AG04450 (cell line): ENCODE results near the gene KLF15. TPM values are rescaled to one million over a fixed set of nuclear protein-coding genes. Genes with fewer than 3 reads are reported as not detected.
"Not testable (repeated sequence)": the region's sequence is repeated elsewhere in the genome, so short reads cannot be mapped to it uniquely, and the experiment has no call there.

Experiments used
- CTCF ChIA-PET: fragments of 300-600, 350-600 bp; formaldehyde crosslinking; extraction: SDS; loops from one replicate; lab custom pipeline; 2022; ENCODE audit warnings: antibody characterized with exemption, inconsistent platforms; lab: Charles Lee
- POLR2A ChIA-PET: fragments of 350-600 bp; formaldehyde crosslinking; extraction: SDS; loops from one replicate; lab custom pipeline; 2021; ENCODE audit warnings: antibody characterized with exemption, inconsistent platforms; lab: Yijun Ruan, JAX
- DNase-seq: peaks from one replicate; pipeline ENCODE4 v3.0.0-alpha.2; 2011; ENCODE audit warnings: low read depth, low spot score
- H3K27ac ChIP-seq: one replicate; pipeline ENCODE4 v1.5.1; 2012; ENCODE audit warnings: low read depth, low read length, control low read depth
- H3K27me3 ChIP-seq: one replicate; pipeline ENCODE4 v1.6.0; 2012; ENCODE audit warnings: low read length; ENCODE audit not compliant: control insufficient read depth, insufficient read depth
- H3K4me3 ChIP-seq: 2 replicates; pipeline ENCODE4 v1.5.1; 2011; ENCODE audit warnings: mild to moderate bottlenecking, low read depth, low read length, control low read depth
- H3K9me3 ChIP-seq: 2 replicates; pipeline ENCODE4 v1.5.1; 2012; ENCODE audit warnings: low read length; ENCODE audit not compliant: control insufficient read depth, insufficient read depth
- CTCF ChIP-seq: IDR thresholded peaks from 2 replicates; pipeline ENCODE4 v1.5.1; 2011; ENCODE audit warnings: low read depth, low read length, control low read depth, inconsistent platforms
- polyA plus RNA-seq: library from polyadenylated mRNA; depleted of rRNA; stranded (reverse); fragments of >200 nt; gene quantifications from 2 replicates; pipeline ENCODE4 v1.2.3, GENCODE V29; 2011

KLF15 gene
- polyA plus RNA-seq, 1 experiment, result 0.38 TPM

- ChIA-PET CTCF (no interaction called here), POLR2A (no interaction called here)
- no peak overlapping the region for H3K27ac ChIP-seq
- H3K4me3 ChIP-seq, result no peak overlapping the region
- peaks cover 4% of the 10 kb centered on the region for H3K27me3 ChIP-seq
- DNase-seq, result no peak
- no peak for TF ChIP-seq CTCF
- H3K9me3 ChIP-seq, result no peaks in the 10 kb centered on the region
Observed at GRCh38 chr3:126340081-126340511, 17.1 kb downstream of the KLF15 start.

GRCh38 chr3:126339466-126339865 lies 17.7 kb downstream of the KLF15 start:
- DNase-seq, result no peak
- ChIA-PET CTCF (no interaction called here), POLR2A (no interaction called here)
- H3K9me3 ChIP-seq, result no peaks in the 10 kb centered on the region
- H3K27me3 ChIP-seq, result peaks cover 4% of the 10 kb centered on the region
- H3K27ac ChIP-seq, result no peak overlapping the region
- no peak for TF ChIP-seq CTCF
- no peak overlapping the region for H3K4me3 ChIP-seq

GRCh38 chr3:126338790-126339288 lies 18.4 kb downstream of the KLF15 start:
- H3K27me3 ChIP-seq, result peaks cover 4% of the 10 kb centered on the region
- H3K9me3 ChIP-seq, result no peaks in the 10 kb centered on the region
- no peak for TF ChIP-seq CTCF
- CTCF ChIA-PET, result no interaction called here
- no peak for DNase-seq
- POLR2A ChIA-PET, result no interaction called here
- no peak overlapping the region for H3K27ac ChIP-seq
- H3K4me3 ChIP-seq, result no peak overlapping the region

- CTCF ChIA-PET, result no interaction called here
- no peak for DNase-seq
- H3K9me3 ChIP-seq, result no peaks in the 10 kb centered on the region
- no peak overlapping the region for H3K27ac ChIP-seq
- TF ChIP-seq CTCF, result no peak
- POLR2A ChIA-PET, result no interaction called here
- no peak overlapping the region for H3K4me3 ChIP-seq
- peaks cover 4% of the 10 kb centered on the region for H3K27me3 ChIP-seq
Observed at GRCh38 chr3:126337980-126338651, 19.1 kb downstream of the KLF15 start.

GRCh38 chr3:126331812-126332336 lies 25.3 kb downstream of the KLF15 start:
- peaks cover 10% of the 10 kb centered on the region for H3K27me3 ChIP-seq
- POLR2A ChIA-PET, DNase-seq, CTCF ChIA-PET, H3K27ac ChIP-seq, H3K9me3 ChIP-seq, H3K4me3 ChIP-seq: not testable (repeated sequence)
